ENCODE data around the gene ZNF19. TPM values are rescaled to one million over a fixed set of nuclear protein-coding genes. Genes with fewer than 3 reads are reported as not detected.
A peak's percentile ranks its signal among the peaks of the same experiment; 100 is the strongest.

Gene ZNF19
- total and polyA plus RNA-seq, 2 of the 8 experiments (the other 6 are each of a cell fraction or from before 2014, with no cell fraction given) = 1.5 to 3.5 TPM

DNA sequence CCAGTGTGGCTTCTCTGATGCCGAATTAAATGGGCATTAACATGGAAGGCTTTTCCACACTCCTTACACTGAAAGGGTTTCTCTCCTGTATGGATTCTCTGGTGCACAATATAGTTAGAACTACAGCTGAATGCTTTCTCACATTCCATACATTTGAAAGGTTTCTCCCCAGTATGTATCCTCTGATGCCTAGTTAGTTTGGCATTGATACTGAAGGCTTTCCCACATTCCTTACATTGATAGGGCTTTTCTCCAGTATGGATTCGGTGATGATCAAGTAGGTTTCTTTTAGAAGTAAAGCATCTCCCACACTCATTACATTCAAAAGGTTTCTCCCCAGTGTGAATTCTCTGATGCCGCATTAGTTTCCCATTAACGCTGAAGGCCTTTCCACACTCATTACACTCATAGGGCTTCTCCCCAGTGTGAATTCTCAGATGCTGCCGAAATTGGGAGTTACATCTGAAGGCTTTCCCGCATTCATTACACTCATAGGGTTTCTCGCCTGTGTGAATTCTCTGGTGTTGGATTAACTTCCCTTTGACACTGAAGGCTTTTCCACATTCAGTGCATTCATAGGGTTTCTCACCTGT lies 40.8 kb downstream of the ZNF19 start:
- H3K4me3 ChIP-seq (ENCODE audit: extremely low read depth in 1 of 4, insufficient read depth in 2 of 4, low read depth in 3 of 4, low read length in 4 of 4) = peak overlapping the region in 1 of 4 experiments; percentile 20; a peak in 1 of 8 replicates
- peaks cover 6 to 58% (median 29%) of the 10 kb centered on the region in 4 experiments; a peak in 7 of 8 replicates for H3K36me3 ChIP-seq (ENCODE audit: control insufficient read depth in 2 of 4, insufficient read depth in 4 of 4, low read length in 3 of 4)
- no peak for FAIRE-seq

More for the DNA sequence above, 40.8 kb downstream of the ZNF19 start:
- Histone ChIP-seq H4K8ac (ENCODE audit: extremely low read depth, insufficient read depth, low read length) (no peak overlapping the region), H3K23me2 (ENCODE audit: low read depth, low read length) (peaks cover 3% of the 10 kb centered on the region; the same call in 1 of the 2 replicates), H2BK12ac (ENCODE audit: low read depth, low read length) (no peak overlapping the region), H2BK120ac (replicated peaks; ENCODE audit: low read depth, low read length) (no peak overlapping the region), H2AFZ (ENCODE audit: low read length) (no peak overlapping the region), H2AK5ac (ENCODE audit: low read depth, low read length) (no peak overlapping the region), H4K91ac (replicated peaks; ENCODE audit: insufficient read length, low read length) (no peak overlapping the region), H3K27me3 (replicated peaks in 1 of 4; ENCODE audit: control insufficient read depth in 3 of 4, extremely low read depth in 1 of 4, insufficient read depth in 3 of 4, low read length in 3 of 4) (no peaks in the 10 kb centered on the region), H3K79me1 (ENCODE audit: low read depth, low read length) (no peaks in the 10 kb centered on the region), H3K23ac (ENCODE audit: insufficient read length) (no peak overlapping the region), H4K5ac (ENCODE audit: insufficient read length, low read depth, low read length) (no peak overlapping the region), H3K9me3 (ENCODE audit: insufficient read depth in 2 of 2, low read depth in 1 of 2, low read length in 1 of 2) (peaks cover 58 to 59% of the 10 kb centered on the region in 2 experiments), H3K18ac (ENCODE audit: extremely low read depth, low read length) (no peak overlapping the region), H4K20me1 (replicated peaks in 1 of 2; ENCODE audit: control insufficient read depth in 1 of 2, insufficient read depth in 2 of 2, low read length in 2 of 2) (no peaks in the 10 kb centered on the region), H3K14ac (ENCODE audit: insufficient read length) (no peak overlapping the region), H3K4me2 (ENCODE audit: insufficient read depth in 1 of 2, low read depth in 2 of 2, low read length in 2 of 2) (no peak overlapping the region), H3K27ac (ENCODE audit: low read depth, low read length) (no peak overlapping the region), H3K9ac (replicated peaks in 1 of 4; ENCODE audit: extremely low read depth in 1 of 4, low read depth in 3 of 4, low read length in 3 of 4) (no peak overlapping the region), H3K56ac (replicated peaks; ENCODE audit: insufficient read length, low read depth, low read length) (no peak overlapping the region), H2BK15ac (ENCODE audit: low read length) (no peak overlapping the region), H3K4ac (replicated peaks; ENCODE audit: insufficient read length, low read depth, low read length) (no peak overlapping the region), H2BK5ac (ENCODE audit: low read depth, low read length) (no peak overlapping the region), H3K79me2 (ENCODE audit: control insufficient read depth in 1 of 2, insufficient read depth in 2 of 2, low read length in 2 of 2) (no peaks in the 10 kb centered on the region), H2BK20ac (ENCODE audit: low read length) (no peak overlapping the region), H3K4me1 (replicated peaks in 1 of 4; ENCODE audit: control insufficient read depth in 3 of 4, insufficient read depth in 4 of 4, low read length in 3 of 4) (no peaks in the 10 kb centered on the region)
- ChIA-PET POLR2A (ENCODE audit: partially characterized antibody) (no interaction called here), CTCF (ENCODE audit: partially characterized antibody) (interaction anchor here (0.8 to 1.9 kb wide), 3 partner anchors 15 to 51 kb away, joined by 3 to 7 read pairs (median 3); no protein-coding TSS in a partner anchor)
- peak; percentile 75 for TF ChIP-seq ZNF274 (IDR thresholded peaks at IDR 0.05; ENCODE audit: borderline replicate concordance, extremely low read depth, low read length)
- no peak for TF ChIP-seq JUND (IDR thresholded peaks at IDR 0.05; ENCODE audit: low read length)
- 95% methylated on average over 7 of the region's 7 CpGs; no CpG with 5 or more reads in 1 of the 2 experiments for WGBS, 2 experiments (ENCODE audit: extremely low coverage in 1 of 2, insufficient coverage in 1 of 2, insufficient read length in 1 of 2, insufficient replicate concordance in 2 of 2, low coverage in 1 of 2, low lambda C conversion rate in 2 of 2, missing lambda C conversion rate in 1 of 2)
- DNase-seq (ENCODE audit: low read depth in 1 of 2, low spot score in 2 of 2) = no peak

All from H1 (cell line).